A549 (cell line): Measurements from ENCODE around the gene AAMP. TPM values are rescaled to one million over a fixed set of nuclear protein-coding genes. Genes with fewer than 3 reads are reported as not detected.

Experiments used
- ATAC-seq, 2 experiments: fragments of 200-7000 bp in 1 of 2; fragments of >200 bp in 1 of 2; cut with Nextera tagmentation in 1 of 2; cut with Tn5 transposase in 1 of 2; 3 replicates each; pipeline versions ENCODE4 v1.8.0 to v1.9.1; 2018 to 2020; ENCODE audit warnings: mild to moderate bottlenecking in 1 of 2, moderate library complexity in 1 of 2
- CTCF ChIA-PET: fragments of 300-600 bp; sonication (Branson Sonifier 250); formaldehyde crosslinking; extraction: SDS; loops from one replicate; lab custom pipeline; 2021; ENCODE audit warnings: antibody characterized with exemption, inconsistent platforms; lab: Yijun Ruan, JAX
- POLR2A ChIA-PET: fragments of 350-600 bp; formaldehyde crosslinking; extraction: SDS; loops from one replicate; lab custom pipeline; 2021; ENCODE audit warnings: antibody characterized with exemption, inconsistent platforms; lab: Yijun Ruan, JAX
- DNase-seq, 2 experiments: peaks; one replicate each; pipeline versions ENCODE4 v3.0.0 to v3.0.0-alpha.2; 2011 to 2016; ENCODE audit warnings: low read depth in 1 of 2, low spot score in 1 of 2
- FAIRE-seq: peaks from 2 replicates; lab custom pipeline; 2011; peaks lifted over from hg19 to GRCh38; lab: Jason Lieb, UNC
- H3K27ac ChIP-seq, 2 experiments: fragments of >200 bp; sonication (Bioruptor Twin); formaldehyde crosslinking; 3 replicates each; pipeline ENCODE4 v1.5.1; 2016 to 2017
- H3K4me1 ChIP-seq: fragments of >200 bp; sonication (Bioruptor Twin); formaldehyde crosslinking; 3 replicates; pipeline ENCODE4 v1.6.1; 2016
- H3K4me2 ChIP-seq: fragments of >200 bp; sonication (Bioruptor Twin); formaldehyde crosslinking; 3 replicates; pipeline ENCODE4 v1.6.1; 2016
- H3K4me3 ChIP-seq: fragments of >200 bp; sonication (Bioruptor Twin); formaldehyde crosslinking; 3 replicates; pipeline ENCODE4 v1.5.1; 2016
- H3K9me3 ChIP-seq: fragments of >200 bp; sonication (Bioruptor Twin); formaldehyde crosslinking; 3 replicates; pipeline ENCODE4 v1.6.1; 2016
- BCL3 ChIP-seq: fragments of >200 bp; sonication (Bioruptor Twin); formaldehyde crosslinking; IDR thresholded peaks from 3 replicates; pipeline ENCODE4 v1.6.1; 2016
- CHD2 ChIP-seq: fragments of 150-350 bp; IDR thresholded peaks from 2 replicates; pipeline ENCODE4 v1.6.1; 2014; ENCODE audit warnings: low read length; ENCODE audit not compliant: partially characterized antibody
- FOXS1 ChIP-seq: fragments of 250-450 bp; sonication (Bioruptor Pico); IDR thresholded peaks from 2 replicates; pipeline ENCODE4 v1.5.0; 2020; ENCODE audit warnings: mild to moderate bottlenecking, moderate library complexity
- HDAC2 ChIP-seq: fragments of 200-600 bp; sonication (generic); IDR thresholded peaks from 2 replicates; pipeline ENCODE4 v1.6.1; 2016
- HES2 ChIP-seq: fragments of >200 bp; sonication (Bioruptor Twin); formaldehyde crosslinking; IDR thresholded peaks from 2 replicates; pipeline ENCODE4 v1.6.1; 2016
- HEYL ChIP-seq: fragments of 250-450 bp; sonication (Bioruptor Pico); IDR thresholded peaks from 2 replicates; pipeline ENCODE4 v1.8.0; 2021; ENCODE audit warnings: mild to moderate bottlenecking, moderate library complexity
- HOXA7 ChIP-seq: fragments of 250-450 bp; sonication (Bioruptor Pico); IDR thresholded peaks from 2 replicates; pipeline ENCODE4 v1.5.0; 2020; ENCODE audit warnings: mild to moderate bottlenecking, moderate library complexity
- HOXB13 ChIP-seq: fragments of 250-450 bp; sonication (Bioruptor Pico); IDR thresholded peaks from 2 replicates; pipeline ENCODE4 v1.5.0; 2020; ENCODE audit warnings: low read depth, mild to moderate bottlenecking, moderate library complexity
- HOXB5 ChIP-seq: fragments of 250-450 bp; sonication (Bioruptor Pico); IDR thresholded peaks from 2 replicates; pipeline ENCODE4 v1.5.0; 2020; ENCODE audit warnings: mild to moderate bottlenecking, moderate library complexity
- JUN ChIP-seq, 2 experiments: fragments of >200 bp; sonication (Bioruptor Twin); formaldehyde crosslinking; IDR thresholded peaks; 2 replicates in 1 of 2; 3 replicates in 1 of 2; pipeline ENCODE4 v1.6.1; 2016 to 2017
- JUNB ChIP-seq: fragments of >200 bp; sonication (Bioruptor Twin); formaldehyde crosslinking; IDR thresholded peaks from 2 replicates; pipeline ENCODE4 v1.6.1; 2016
- KDM5A ChIP-seq: fragments of 200-600 bp; sonication (generic); IDR thresholded peaks from 2 replicates; pipeline ENCODE4 v1.6.1; 2016; ENCODE audit warnings: antibody characterized with exemption, mild to moderate bottlenecking
- MAZ ChIP-seq: fragments of 150-350 bp; IDR thresholded peaks from 2 replicates; pipeline ENCODE4 v1.6.1; 2014; ENCODE audit warnings: antibody characterized with exemption, low read depth, low read length, borderline replicate concordance
- MYC ChIP-seq: IDR thresholded peaks from 2 replicates; pipeline ENCODE4 v1.6.1; 2012; ENCODE audit warnings: mild to moderate bottlenecking, inconsistent platforms, low read length, improper control_type of control experiment, borderline replicate concordance
- NFE2L2 ChIP-seq: fragments of 150-350 bp; conservative IDR thresholded peaks from 2 replicates; pipeline ENCODE4 v1.6.1; 2014; ENCODE audit warnings: low read length
- PHF8 ChIP-seq: fragments of 200-600 bp; sonication (generic); IDR thresholded peaks from 2 replicates; pipeline ENCODE4 v1.6.1; 2016; ENCODE audit warnings: low read depth, mild to moderate bottlenecking, antibody characterized with exemption, moderate library complexity, borderline replicate concordance
- POLR2A ChIP-seq: IDR thresholded peaks from 2 replicates; pipeline ENCODE4 v1.6.1; 2012; ENCODE audit warnings: mild to moderate bottlenecking, low read length
- POLR2AphosphoS2 ChIP-seq: conservative IDR thresholded peaks from 2 replicates; pipeline ENCODE4 v1.6.1; 2012; ENCODE audit warnings: low read length, improper control_type of control experiment, inconsistent platforms
- RAD21 ChIP-seq, 2 experiments: fragments of >200 bp in 1 of 2; sonication (Bioruptor Twin) in 1 of 2; formaldehyde crosslinking in 1 of 2; IDR thresholded peaks in 1 of 2; conservative IDR thresholded peaks in 1 of 2; 2 replicates in 1 of 2; 3 replicates in 1 of 2; pipeline ENCODE4 v1.6.1; 2012 to 2018; ENCODE audit warnings: inconsistent platforms in 1 of 2
- RFX5 ChIP-seq: fragments of 450-650 bp; IDR thresholded peaks from 2 replicates; pipeline ENCODE4 v1.7.1; 2014; ENCODE audit warnings: antibody characterized with exemption, mild to moderate bottlenecking, moderate library complexity
- RNF2 ChIP-seq: fragments of 200-600 bp; sonication (generic); IDR thresholded peaks from 2 replicates; pipeline ENCODE4 v1.6.1; 2016; ENCODE audit warnings: low read depth, mild to moderate bottlenecking, antibody characterized with exemption, moderate library complexity, borderline replicate concordance
- SMC3 ChIP-seq: fragments of >200 bp; sonication (Bioruptor Twin); formaldehyde crosslinking; IDR thresholded peaks from 3 replicates; pipeline ENCODE4 v1.6.1; 2018; ENCODE audit warnings: inconsistent platforms
- TFCP2L1 ChIP-seq: fragments of 250-450 bp; sonication (Bioruptor Pico); IDR thresholded peaks from 2 replicates; pipeline ENCODE4 v1.5.0; 2021; ENCODE audit warnings: mild to moderate bottlenecking
- ZSCAN20 ChIP-seq: fragments of 250-450 bp; sonication (Bioruptor Pico); IDR thresholded peaks from 2 replicates; pipeline ENCODE4 v1.8.0; 2022; ENCODE audit warnings: mild to moderate bottlenecking, moderate library complexity
- WGBS: methylation state at CpG from one replicate; pipeline ENCODE4 v1.1.6; 2017; ENCODE audit errors: missing lambda C conversion rate; 5-methylcytosine and 5-hydroxymethylcytosine counted together
- polyA plus RNA-seq, 4 experiments: library from polyadenylated mRNA; depleted of rRNA in 3 of 4; stranded (reverse); fragments of >200 nt; fragmentation: RNase III in 1 of 4; extraction: RNeasy Plus Mini Kit Qiagen cat#74134 plus additional on column Dnase treatment in 1 of 4; gene quantifications; 2 replicates in 3 of 4; 3 replicates in 1 of 4; pipeline ENCODE4 v1.2.3, GENCODE V29; 2011 to 2017
- TF ChIP-seq, protein P1 (sequence below): IDR thresholded peaks from 2 replicates; pipeline ENCODE4 v1.6.1; 2012

Gene AAMP
- polyA plus RNA-seq, 2 of the 4 experiments (the other 2 are of a cell fraction) = 82.0 to 173 TPM

DNA sequence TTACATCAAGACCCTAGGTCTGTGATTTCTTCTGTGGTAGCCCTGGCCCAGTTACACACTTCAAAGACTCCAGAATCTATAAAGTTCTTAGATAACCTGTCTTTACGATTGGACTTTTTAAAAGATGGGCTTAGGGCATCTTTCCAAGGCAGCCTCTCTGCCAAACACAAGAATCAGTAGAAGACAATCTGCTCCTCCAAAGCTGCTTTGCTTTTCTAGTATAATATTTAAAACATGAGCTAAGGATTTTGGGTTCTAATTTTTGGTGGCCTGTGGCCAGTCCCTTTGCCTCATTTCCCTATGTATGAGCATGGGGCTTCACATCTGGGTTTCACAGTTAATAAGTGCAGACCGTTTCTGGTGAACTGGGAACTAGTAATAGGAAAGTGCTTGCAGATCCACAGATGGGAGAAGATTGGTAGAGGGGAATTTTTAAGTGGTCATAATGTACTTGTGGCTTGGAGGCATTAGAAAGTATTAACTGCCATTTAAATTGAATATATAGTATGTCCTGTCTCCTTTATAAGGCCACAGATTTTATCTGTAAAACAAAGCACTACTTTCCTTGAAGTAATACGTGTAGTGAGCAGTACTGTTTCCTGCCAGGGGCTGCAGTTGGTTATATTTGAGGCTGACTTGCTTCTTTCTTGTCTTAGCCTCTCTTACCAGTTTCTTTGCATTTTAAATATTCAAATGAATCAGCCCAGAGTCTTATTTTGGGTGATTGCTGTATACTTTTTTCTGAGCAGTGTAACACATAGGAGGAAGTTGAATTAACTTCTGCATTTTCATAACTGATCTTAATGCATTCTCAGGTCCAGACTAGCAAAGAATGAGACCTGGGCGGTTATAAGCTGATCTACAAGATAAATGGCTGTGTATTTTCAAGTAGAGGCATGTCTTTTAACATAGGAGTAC lies 51.4 kb downstream of the AAMP start:
- TF ChIP-seq POLR2AphosphoS2 = no peak
- no peak for TF ChIP-seq HES2
- TF ChIP-seq POLR2A = no peak
- TF ChIP-seq ZSCAN20 (CRISPR knock-in tag) = no peak
- TF ChIP-seq JUNB = no peak
- Histone ChIP-seq H3K4me2 (peak overlapping the region; percentile 93), H3K9me3 (no peaks in the 10 kb centered on the region), H3K4me3 (peak overlapping the region; percentile 90), H3K4me1 (peaks cover 35% of the 10 kb centered on the region), H3K27ac (peak overlapping the region; percentile 92 to 99)
- FAIRE-seq = no peak
- ChIA-PET CTCF (interaction anchor here (0.6 to 2.7 kb wide), 4 partner anchors 10 to 1701 kb away, joined by 3 to 8 read pairs (median 4); no protein-coding TSS in a partner anchor), POLR2A (no interaction called here)
- DNase-seq = no peak
- WGBS = 40% methylated on average over 4 of the region's 4 CpGs
- no peak for ATAC-seq

DNA sequence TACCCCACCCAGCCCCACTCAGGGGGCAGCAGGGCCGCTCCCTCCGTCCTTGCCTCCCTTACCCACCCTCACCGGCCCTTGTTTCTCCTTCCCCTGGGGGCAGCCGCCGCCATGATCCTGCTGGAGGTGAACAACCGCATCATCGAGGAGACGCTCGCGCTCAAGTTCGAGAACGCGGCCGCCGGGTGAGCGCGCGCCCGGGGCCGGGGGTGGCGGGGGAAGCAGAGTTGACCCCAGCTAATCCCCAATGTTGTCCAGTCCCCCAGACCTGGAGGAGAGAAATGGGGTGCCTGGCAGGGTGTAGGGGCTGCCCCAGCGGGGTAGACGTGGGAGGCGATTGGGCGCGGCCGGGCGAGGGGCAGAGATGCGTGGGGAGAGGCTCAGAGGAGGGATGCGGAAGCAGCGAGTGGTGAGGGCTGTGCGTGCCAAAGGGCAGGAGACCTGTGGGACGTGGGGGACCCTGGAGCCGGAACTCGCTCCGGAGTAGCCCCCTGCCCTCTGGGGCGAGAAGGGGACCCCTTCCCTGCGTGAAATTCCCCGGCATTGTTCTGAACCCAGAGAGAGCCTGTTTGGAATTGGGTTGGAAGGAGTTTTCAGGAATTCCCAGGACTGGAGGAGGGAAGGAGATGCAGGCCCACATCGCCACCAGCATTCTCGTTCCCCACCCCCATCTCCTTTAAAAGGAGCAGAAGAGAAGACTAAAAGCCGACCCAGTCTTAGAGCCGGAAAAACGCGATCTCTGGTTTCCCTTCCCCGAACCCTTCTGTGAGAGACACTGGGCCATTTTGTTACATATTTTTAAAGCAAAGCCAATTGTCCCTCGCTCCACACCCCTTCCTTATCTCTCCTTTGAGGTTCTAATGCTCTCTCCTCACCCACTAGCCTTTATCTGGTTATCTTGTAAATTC lies 52.3 kb downstream of the AAMP start:
- no peak for FAIRE-seq

DNA sequence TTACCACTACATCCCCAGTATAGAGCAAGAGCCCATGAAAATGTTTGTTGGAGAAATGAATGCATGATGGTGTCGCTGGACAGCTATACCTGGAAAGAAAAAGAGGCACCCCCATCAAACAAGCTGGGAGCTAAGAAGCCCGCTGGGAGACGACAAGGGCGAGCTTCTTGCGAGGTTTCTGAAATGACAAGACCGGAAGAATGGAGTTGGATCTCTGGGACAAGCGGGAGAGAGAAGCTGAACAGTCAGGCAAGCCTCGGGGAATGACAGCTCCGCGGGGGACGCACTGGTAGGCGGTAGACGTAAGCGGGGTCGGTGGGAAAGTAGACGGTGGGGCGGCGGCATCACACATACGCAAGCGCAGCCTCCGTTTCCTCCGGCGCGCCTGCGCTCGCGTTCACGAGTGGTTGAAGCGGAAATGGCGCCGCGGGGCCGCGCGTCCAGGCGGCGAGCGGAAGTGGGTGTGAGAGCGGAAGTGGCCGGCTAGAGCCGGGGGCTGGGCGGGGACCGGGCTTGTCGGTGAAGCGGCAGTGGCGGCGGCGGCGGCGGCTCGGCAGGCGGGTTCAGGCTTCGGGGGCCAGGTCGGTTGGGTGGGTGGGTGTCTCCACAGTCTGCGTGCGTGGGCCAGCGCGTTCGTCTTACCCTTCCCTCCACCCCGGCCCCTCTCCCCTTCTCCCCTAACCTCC lies 53.1 kb downstream of the AAMP start, which contains the start of gene ARPC2:
TSS of gene ARPC2 (plus strand) at position 516 of the 686 bp plus-strand sequence. CDS start 282 bp downstream, outside the sequence.
- Histone ChIP-seq H3K4me2 (peak within 1 kb of the TSS; percentile 93), H3K4me3 (peak within 1 kb of the TSS; percentile 90), H3K27ac (peak within 1 kb of the TSS; percentile 92 to 99), H3K4me1 (peaks cover 29% of the 10 kb centered on the region), H3K9me3 (no peaks in the 10 kb centered on the region)
- ChIA-PET CTCF (interaction anchor here (0.8 kb wide), 1 partner anchor 31 kb away, joined by 3 read pairs; no protein-coding TSS in a partner anchor), POLR2A (interaction anchor here (0.7 to 1.1 kb wide), 4 partner anchors 12 to 70 kb away, joined by 3 to 6 read pairs (median 4); partner anchors contain the start of genes AAMP and PNKD)
- no peak for FAIRE-seq
- WGBS = 2% methylated on average over 38 of the region's 60 CpGs
- peak; percentile 84 to 91 for DNase-seq
- ATAC-seq = peak; percentile 94 to 95
- TF ChIP-seq, protein P1, sequence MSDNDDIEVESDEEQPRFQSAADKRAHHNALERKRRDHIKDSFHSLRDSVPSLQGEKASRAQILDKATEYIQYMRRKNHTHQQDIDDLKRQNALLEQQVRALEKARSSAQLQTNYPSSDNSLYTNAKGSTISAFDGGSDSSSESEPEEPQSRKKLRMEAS = peak; percentile 43
- TF ChIP-seq MYC = no peak
- no peak for TF ChIP-seq FOXS1 (CRISPR knock-in tag)
- no peak for TF ChIP-seq SMC3
- TF ChIP-seq CHD2 = no peak
- TF ChIP-seq HDAC2 = no peak
- TF ChIP-seq NFE2L2 = no peak
- TF ChIP-seq KDM5A = no peak
- no peak for TF ChIP-seq HEYL (CRISPR knock-in tag)
- TF ChIP-seq MAZ = no peak
- TF ChIP-seq POLR2A = peak; percentile 85
- peak; percentile 89; the same call in 1 of the 3 replicates for TF ChIP-seq BCL3
- TF ChIP-seq RFX5 = no peak
- TF ChIP-seq RNF2 = no peak
- TF ChIP-seq PHF8 = peak; percentile 69; the same call in 1 of the 2 replicates
- no peak for TF ChIP-seq HOXB5
- TF ChIP-seq TFCP2L1 = no peak
- no peak for TF ChIP-seq HOXA7

More for the DNA sequence above, 52.3 kb downstream of the AAMP start:
- peak; percentile 75 to 82 for ATAC-seq
- Histone ChIP-seq H3K27ac (peak overlapping the region; percentile 92 to 99), H3K4me1 (peaks cover 31% of the 10 kb centered on the region), H3K4me3 (peak overlapping the region; percentile 90), H3K4me2 (peak overlapping the region; percentile 93), H3K9me3 (no peaks in the 10 kb centered on the region)
- peak in 1 of 2 experiments; percentile 43; a peak in 1 of 5 replicates for TF ChIP-seq JUN (IDR thresholded peaks at IDR 0.05)
- TF ChIP-seq HOXB13 (CRISPR knock-in tag) = no peak
- TF ChIP-seq POLR2A = peak; percentile 19; the same call in 1 of the 2 replicates
- peak; percentile 18; the same call in 1 of the 2 replicates for TF ChIP-seq PHF8
- no peak for TF ChIP-seq RAD21 (conservative IDR thresholded peaks at IDR 0.05 in 1 of 2, IDR thresholded peaks at IDR 0.05 in 1 of 2)
- POLR2A ChIA-PET = interaction anchor here (1.1 kb wide), 1 partner anchor 11 kb away, joined by 3 read pairs; no protein-coding TSS in a partner anchor
- 2% methylated on average over 25 of the region's 47 CpGs for WGBS
- CTCF ChIA-PET = no interaction called here
- peak; percentile 45 to 48 for DNase-seq
